Measurements from ENCODE around the gene RBMS3. TPM values are rescaled to one million over a fixed set of nuclear protein-coding genes. Genes with fewer than 3 reads are reported as not detected.
"Not testable (repeated sequence)": the region's sequence is repeated elsewhere in the genome, so short reads cannot be mapped to it uniquely, and the experiment has no call there.

RBMS3 gene
- total RNA-seq, 1 donor from 2014 or later, result 58.5 TPM

- peaks cover 6% of the 10 kb centered on the region for H3K4me1 ChIP-seq
- no peak overlapping the region for H3K27ac ChIP-seq
- H3K9me3 ChIP-seq, result no peaks in the 10 kb centered on the region
- no peaks in the 10 kb centered on the region for H3K36me3 ChIP-seq
- no peak for TF ChIP-seq CTCF (IDR thresholded peaks at IDR 0.05)
- intact Hi-C loops (cut with DNase I), result no loop called here
- H3K4me3 ChIP-seq, result no peak overlapping the region
- no peak for DNase-seq
- no peaks in the 10 kb centered on the region for H3K27me3 ChIP-seq (ENCODE audit: low read depth)
- ATAC-seq, result no peak
Measured at GRCh38 chr3:29653680-29654079, 372.8 kb downstream of the RBMS3 start.

GRCh38 chr3:29655015-29655747, 374.3 kb downstream of the RBMS3 start:
- Histone ChIP-seq H3K4me1 (no peaks in the 10 kb centered on the region), H3K27ac (no peak overlapping the region), H3K27me3 (ENCODE audit: low read depth) (no peaks in the 10 kb centered on the region), H3K4me3 (no peak overlapping the region), H3K9me3 (no peaks in the 10 kb centered on the region), H3K36me3 (no peaks in the 10 kb centered on the region)
- intact Hi-C loops (cut with DNase I), result no loop called here
- TF ChIP-seq CTCF (IDR thresholded peaks at IDR 0.05), result no peak
- ATAC-seq (no peak), DNase-seq (no peak)

GRCh38 chr3:29665688-29666087, 384.8 kb downstream of the RBMS3 start:
- no peak overlapping the region for H3K27ac ChIP-seq
- no peaks in the 10 kb centered on the region for H3K27me3 ChIP-seq (ENCODE audit: low read depth)
- no peaks in the 10 kb centered on the region for H3K36me3 ChIP-seq
- ATAC-seq (no peak), DNase-seq (no peak)
- H3K4me3 ChIP-seq, result no peak overlapping the region
- H3K4me1 ChIP-seq, result no peaks in the 10 kb centered on the region
- intact Hi-C loops (cut with DNase I), result no loop called here
- no peaks in the 10 kb centered on the region for H3K9me3 ChIP-seq
- TF ChIP-seq CTCF (IDR thresholded peaks at IDR 0.05), result no peak

- Histone ChIP-seq H3K27me3 (ENCODE audit: low read depth) (no peaks in the 10 kb centered on the region), H3K4me1 (no peaks in the 10 kb centered on the region), H3K9me3 (no peaks in the 10 kb centered on the region), H3K36me3 (no peaks in the 10 kb centered on the region), H3K4me3 (no peak overlapping the region), H3K27ac (no peak overlapping the region)
- TF ChIP-seq CTCF (IDR thresholded peaks at IDR 0.05), result no peak
- DNase-seq (no peak), ATAC-seq (no peak)
- intact Hi-C loops (cut with DNase I), result no loop called here
Measured at GRCh38 chr3:29668233-29668632, 387.4 kb downstream of the RBMS3 start.

GRCh38 chr3:29668728-29669127, 387.9 kb downstream of the RBMS3 start:
- TF ChIP-seq CTCF (IDR thresholded peaks at IDR 0.05), result no peak
- no peak for ATAC-seq
- intact Hi-C loops (cut with DNase I), result no loop called here

GRCh38 chr3:29670476-29670875, 389.6 kb downstream of the RBMS3 start:
- H3K9me3 ChIP-seq; ATAC-seq; H3K27me3 ChIP-seq (ENCODE audit: low read depth); H3K4me1 ChIP-seq; H3K36me3 ChIP-seq; H3K27ac ChIP-seq; DNase-seq; intact Hi-C loops (cut with DNase I); H3K4me3 ChIP-seq: not testable (repeated sequence)

More at GRCh38 chr3:29668728-29669127, 387.9 kb downstream of the RBMS3 start:
- no peak for DNase-seq
- Histone ChIP-seq H3K4me1 (no peaks in the 10 kb centered on the region), H3K9me3 (no peaks in the 10 kb centered on the region), H3K27ac (no peak overlapping the region), H3K27me3 (ENCODE audit: low read depth) (no peaks in the 10 kb centered on the region), H3K4me3 (no peak overlapping the region), H3K36me3 (no peaks in the 10 kb centered on the region)

Measured in lower lobe of right lung (tissue), 2 donors.